WTC11 (cell line): Measurements from ENCODE around the gene NUDT21. TPM values are rescaled to one million over a fixed set of nuclear protein-coding genes. Genes with fewer than 3 reads are reported as not detected.

Experiments used
- ATAC-seq: fragments of 200-7000 bp; cut with Tn5 transposase; 2 replicates; pipeline ENCODE4 v1.10.0; 2021; ENCODE audit warnings: mild to moderate bottlenecking, moderate library complexity
- CTCF ChIA-PET: fragments of 300-600 bp; sonication (Branson Sonifier 250); formaldehyde crosslinking; loops from one replicate; lab custom pipeline; 2021; ENCODE audit warnings: antibody characterized with exemption; lab: Charles Lee
- POLR2A ChIA-PET: fragments of 350-600 bp; sonication (Branson Sonifier 250); formaldehyde crosslinking; loops from one replicate; lab custom pipeline; 2021; ENCODE audit warnings: antibody characterized with exemption; lab: Charles Lee
- DNase-seq: peaks from one replicate; pipeline ENCODE4 v3.0.0; 2021; ENCODE audit warnings: low spot score
- H3K27ac Mint-ChIP-seq: 2 replicates; pipeline ENCODE4 v1.8.0; 2021; ENCODE audit warnings: mixed read lengths
- H3K27me3 Mint-ChIP-seq: 2 replicates; pipeline ENCODE4 v1.8.0; 2021; ENCODE audit warnings: low read depth, mild to moderate bottlenecking, moderate library complexity, mixed read lengths
- H3K36me3 Mint-ChIP-seq: 2 replicates; pipeline ENCODE4 v1.8.0; 2021; ENCODE audit warnings: mixed read lengths
- H3K4me1 Mint-ChIP-seq: 2 replicates; pipeline ENCODE4 v1.8.0; 2022; ENCODE audit warnings: mixed read lengths
- H3K4me3 Mint-ChIP-seq: 2 replicates; pipeline ENCODE4 v1.8.0; 2021; ENCODE audit warnings: mild to moderate bottlenecking, moderate library complexity, mixed read lengths
- H3K9me3 Mint-ChIP-seq: 2 replicates; pipeline ENCODE4 v1.8.0; 2021; ENCODE audit warnings: mixed read lengths
- ATF2 ChIP-seq: sonication (generic); formaldehyde crosslinking; IDR thresholded peaks from 2 replicates; pipeline ENCODE4 v1.8.1; 2022; ENCODE audit warnings: low read depth, missing genetic modification reagents, borderline replicate concordance
- ATF3 ChIP-seq: sonication (generic); formaldehyde crosslinking; conservative IDR thresholded peaks from 2 replicates; pipeline ENCODE4 v1.8.1; 2022; ENCODE audit warnings: mild to moderate bottlenecking, missing genetic modification reagents
- ESRRA ChIP-seq: sonication (generic); formaldehyde crosslinking; IDR thresholded peaks from 2 replicates; pipeline ENCODE4 v1.8.1; 2022; ENCODE audit warnings: mild to moderate bottlenecking, missing genetic modification reagents, borderline replicate concordance
- FOXP4 ChIP-seq: sonication (generic); formaldehyde crosslinking; IDR thresholded peaks from 2 replicates; pipeline ENCODE4 v1.8.0; 2022; ENCODE audit warnings: mild to moderate bottlenecking, missing genetic modification reagents
- MYBL2 ChIP-seq: sonication (generic); formaldehyde crosslinking; IDR thresholded peaks from 2 replicates; pipeline ENCODE4 v1.8.1; 2023; ENCODE audit warnings: mild to moderate bottlenecking, moderate library complexity, missing genetic modification reagents
- NFE2L1 ChIP-seq: sonication (generic); formaldehyde crosslinking; IDR thresholded peaks from 2 replicates; pipeline ENCODE4 v1.8.1; 2023; ENCODE audit warnings: missing genetic modification reagents
- SMAD4 ChIP-seq: sonication (generic); formaldehyde crosslinking; IDR thresholded peaks from 2 replicates; pipeline ENCODE4 v1.8.0; 2022; ENCODE audit warnings: mild to moderate bottlenecking, missing genetic modification reagents
- SOX15 ChIP-seq: fragments of 250-450 bp; sonication (Bioruptor Pico); IDR thresholded peaks from 2 replicates; pipeline ENCODE4 v1.9.0; 2021; ENCODE audit warnings: mild to moderate bottlenecking
- ZNF121 ChIP-seq: sonication (generic); formaldehyde crosslinking; IDR thresholded peaks from 2 replicates; pipeline ENCODE4 v1.8.0; 2023; ENCODE audit warnings: missing genetic modification reagents
- ZNF532 ChIP-seq: fragments of 250-450 bp; sonication (Bioruptor Pico); IDR thresholded peaks from 2 replicates; pipeline ENCODE4 v1.9.0; 2021; ENCODE audit warnings: mild to moderate bottlenecking, borderline replicate concordance
- total RNA-seq: library from RNA; stranded (reverse); gene quantifications from 3 replicates; pipeline ENCODE4 v1.2.3, GENCODE V29; 2021
- TF ChIP-seq, protein P1 (sequence below): sonication (generic); formaldehyde crosslinking; IDR thresholded peaks from 2 replicates; pipeline ENCODE4 v1.8.0; 2022; ENCODE audit warnings: mild to moderate bottlenecking, missing genetic modification reagents
- TF ChIP-seq, protein P2 (sequence below): sonication (generic); formaldehyde crosslinking; IDR thresholded peaks from 2 replicates; pipeline ENCODE4 v1.8.1; 2022; ENCODE audit warnings: low read depth, mild to moderate bottlenecking, moderate library complexity, missing genetic modification reagents, borderline replicate concordance
- TF ChIP-seq, protein P3 (sequence below): sonication (generic); formaldehyde crosslinking; IDR thresholded peaks from 2 replicates; pipeline ENCODE4 v1.8.1; 2023; ENCODE audit warnings: mild to moderate bottlenecking, missing genetic modification reagents, moderate library complexity
- TF ChIP-seq, protein P4 (sequence below): sonication (generic); formaldehyde crosslinking; IDR thresholded peaks from 2 replicates; pipeline ENCODE4 v1.8.0; 2022; ENCODE audit warnings: missing genetic modification reagents
- TF ChIP-seq, protein P5 (sequence below): fragments of 250-450 bp; sonication (Bioruptor Pico); IDR thresholded peaks from 2 replicates; pipeline ENCODE4 v1.9.0; 2021; ENCODE audit warnings: moderate library complexity, mild to moderate bottlenecking, inconsistent platforms, borderline replicate concordance
- TF ChIP-seq, protein P6 (sequence below): sonication (generic); formaldehyde crosslinking; IDR thresholded peaks from 2 replicates; pipeline ENCODE4 v1.8.0; 2022; ENCODE audit warnings: mild to moderate bottlenecking, missing genetic modification reagents

NUDT21 gene
- total RNA-seq, 1 experiment from 2014 or later = 263 TPM

DNA sequence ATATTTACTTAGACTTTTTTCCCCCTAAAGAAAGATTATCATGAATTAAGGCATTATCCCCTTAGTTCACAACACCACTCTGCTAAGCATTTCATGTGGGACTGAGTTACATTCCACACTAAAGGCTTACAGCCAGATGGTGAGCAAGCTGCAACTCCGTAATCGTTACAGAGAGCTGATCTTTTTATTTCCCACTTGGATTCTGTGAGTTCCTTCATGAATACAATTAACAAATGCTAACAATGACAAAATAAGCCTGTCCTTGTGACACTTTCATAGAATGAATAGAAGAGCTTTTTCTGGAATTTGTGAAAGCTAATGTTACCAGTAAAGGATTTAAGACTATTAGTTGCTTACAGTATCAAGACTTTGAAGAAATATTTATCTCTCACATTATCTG lies 9.0 kb upstream of the NUDT21 start:
- no peaks in the 10 kb centered on the region for H3K9me3 Mint-ChIP-seq
- POLR2A ChIA-PET = no interaction called here
- no peak overlapping the region for H3K27ac Mint-ChIP-seq
- CTCF ChIA-PET = interaction anchor here (0.9 kb wide), 1 partner anchor 9 kb away, joined by 3 read pairs; the partner anchor contains the start of genes NUDT21 and OGFOD1
- TF ChIP-seq, protein P1, sequence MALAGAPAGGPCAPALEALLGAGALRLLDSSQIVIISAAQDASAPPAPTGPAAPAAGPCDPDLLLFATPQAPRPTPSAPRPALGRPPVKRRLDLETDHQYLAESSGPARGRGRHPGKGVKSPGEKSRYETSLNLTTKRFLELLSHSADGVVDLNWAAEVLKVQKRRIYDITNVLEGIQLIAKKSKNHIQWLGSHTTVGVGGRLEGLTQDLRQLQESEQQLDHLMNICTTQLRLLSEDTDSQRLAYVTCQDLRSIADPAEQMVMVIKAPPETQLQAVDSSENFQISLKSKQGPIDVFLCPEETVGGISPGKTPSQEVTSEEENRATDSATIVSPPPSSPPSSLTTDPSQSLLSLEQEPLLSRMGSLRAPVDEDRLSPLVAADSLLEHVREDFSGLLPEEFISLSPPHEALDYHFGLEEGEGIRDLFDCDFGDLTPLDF (CRISPR knock-in tag) = no peak
- no peak for TF ChIP-seq SMAD4 (CRISPR knock-in tag)
- TF ChIP-seq NFE2L1 (CRISPR knock-in tag) = no peak
- TF ChIP-seq, protein P2, sequence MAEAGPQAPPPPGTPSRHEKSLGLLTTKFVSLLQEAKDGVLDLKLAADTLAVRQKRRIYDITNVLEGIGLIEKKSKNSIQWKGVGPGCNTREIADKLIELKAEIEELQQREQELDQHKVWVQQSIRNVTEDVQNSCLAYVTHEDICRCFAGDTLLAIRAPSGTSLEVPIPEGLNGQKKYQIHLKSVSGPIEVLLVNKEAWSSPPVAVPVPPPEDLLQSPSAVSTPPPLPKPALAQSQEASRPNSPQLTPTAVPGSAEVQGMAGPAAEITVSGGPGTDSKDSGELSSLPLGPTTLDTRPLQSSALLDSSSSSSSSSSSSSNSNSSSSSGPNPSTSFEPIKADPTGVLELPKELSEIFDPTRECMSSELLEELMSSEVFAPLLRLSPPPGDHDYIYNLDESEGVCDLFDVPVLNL (CRISPR knock-in tag) = no peak
- TF ChIP-seq ESRRA (CRISPR knock-in tag) = no peak
- no peak for TF ChIP-seq ZNF121
- TF ChIP-seq MYBL2 (CRISPR knock-in tag) = no peak
- TF ChIP-seq, protein P3, sequence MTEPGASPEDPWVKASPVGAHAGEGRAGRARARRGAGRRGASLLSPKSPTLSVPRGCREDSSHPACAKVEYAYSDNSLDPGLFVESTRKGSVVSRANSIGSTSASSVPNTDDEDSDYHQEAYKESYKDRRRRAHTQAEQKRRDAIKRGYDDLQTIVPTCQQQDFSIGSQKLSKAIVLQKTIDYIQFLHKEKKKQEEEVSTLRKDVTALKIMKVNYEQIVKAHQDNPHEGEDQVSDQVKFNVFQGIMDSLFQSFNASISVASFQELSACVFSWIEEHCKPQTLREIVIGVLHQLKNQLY (CRISPR knock-in tag) = no peak
- TF ChIP-seq ATF2 (CRISPR knock-in tag) = no peak
- no peak for TF ChIP-seq SOX15 (CRISPR knock-in tag)
- TF ChIP-seq, protein P4, sequence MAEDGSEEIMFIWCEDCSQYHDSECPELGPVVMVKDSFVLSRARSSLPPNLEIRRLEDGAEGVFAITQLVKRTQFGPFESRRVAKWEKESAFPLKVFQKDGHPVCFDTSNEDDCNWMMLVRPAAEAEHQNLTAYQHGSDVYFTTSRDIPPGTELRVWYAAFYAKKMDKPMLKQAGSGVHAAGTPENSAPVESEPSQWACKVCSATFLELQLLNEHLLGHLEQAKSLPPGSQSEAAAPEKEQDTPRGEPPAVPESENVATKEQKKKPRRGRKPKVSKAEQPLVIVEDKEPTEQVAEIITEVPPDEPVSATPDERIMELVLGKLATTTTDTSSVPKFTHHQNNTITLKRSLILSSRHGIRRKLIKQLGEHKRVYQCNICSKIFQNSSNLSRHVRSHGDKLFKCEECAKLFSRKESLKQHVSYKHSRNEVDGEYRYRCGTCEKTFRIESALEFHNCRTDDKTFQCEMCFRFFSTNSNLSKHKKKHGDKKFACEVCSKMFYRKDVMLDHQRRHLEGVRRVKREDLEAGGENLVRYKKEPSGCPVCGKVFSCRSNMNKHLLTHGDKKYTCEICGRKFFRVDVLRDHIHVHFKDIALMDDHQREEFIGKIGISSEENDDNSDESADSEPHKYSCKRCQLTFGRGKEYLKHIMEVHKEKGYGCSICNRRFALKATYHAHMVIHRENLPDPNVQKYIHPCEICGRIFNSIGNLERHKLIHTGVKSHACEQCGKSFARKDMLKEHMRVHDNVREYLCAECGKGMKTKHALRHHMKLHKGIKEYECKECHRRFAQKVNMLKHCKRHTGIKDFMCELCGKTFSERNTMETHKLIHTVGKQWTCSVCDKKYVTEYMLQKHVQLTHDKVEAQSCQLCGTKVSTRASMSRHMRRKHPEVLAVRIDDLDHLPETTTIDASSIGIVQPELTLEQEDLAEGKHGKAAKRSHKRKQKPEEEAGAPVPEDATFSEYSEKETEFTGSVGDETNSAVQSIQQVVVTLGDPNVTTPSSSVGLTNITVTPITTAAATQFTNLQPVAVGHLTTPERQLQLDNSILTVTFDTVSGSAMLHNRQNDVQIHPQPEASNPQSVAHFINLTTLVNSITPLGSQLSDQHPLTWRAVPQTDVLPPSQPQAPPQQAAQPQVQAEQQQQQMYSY (CRISPR knock-in tag) = no peak
- DNase-seq = no peak
- no peaks in the 10 kb centered on the region for H3K27me3 Mint-ChIP-seq
- H3K4me1 Mint-ChIP-seq = no peaks in the 10 kb centered on the region
- peaks cover 73% of the 10 kb centered on the region for H3K36me3 Mint-ChIP-seq
- ATAC-seq = no peak
- no peak overlapping the region for H3K4me3 Mint-ChIP-seq

- H3K27me3 Mint-ChIP-seq = no peaks in the 10 kb centered on the region
- H3K4me1 Mint-ChIP-seq = no peaks in the 10 kb centered on the region
- ATAC-seq (no peak), DNase-seq (no peak)
- H3K9me3 Mint-ChIP-seq = no peaks in the 10 kb centered on the region
- CTCF ChIA-PET = no interaction called here
- peaks cover 74% of the 10 kb centered on the region for H3K36me3 Mint-ChIP-seq
- H3K27ac Mint-ChIP-seq = no peak overlapping the region
- POLR2A ChIA-PET = no interaction called here
- H3K4me3 Mint-ChIP-seq = no peak overlapping the region
- TF ChIP-seq, protein P5, sequence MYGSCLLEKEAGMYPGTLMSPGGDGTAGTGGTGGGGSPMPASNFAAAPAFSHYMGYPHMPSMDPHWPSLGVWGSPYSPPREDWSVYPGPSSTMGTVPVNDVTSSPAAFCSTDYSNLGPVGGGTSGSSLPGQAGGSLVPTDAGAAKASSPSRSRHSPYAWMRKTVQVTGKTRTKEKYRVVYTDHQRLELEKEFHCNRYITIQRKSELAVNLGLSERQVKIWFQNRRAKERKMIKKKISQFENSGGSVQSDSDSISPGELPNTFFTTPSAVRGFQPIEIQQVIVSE (CRISPR knock-in tag) = no peak
- TF ChIP-seq FOXP4 (CRISPR knock-in tag) (no peak), ZNF532 (CRISPR knock-in tag) (no peak), ATF3 (no peak)
- TF ChIP-seq, protein P6, sequence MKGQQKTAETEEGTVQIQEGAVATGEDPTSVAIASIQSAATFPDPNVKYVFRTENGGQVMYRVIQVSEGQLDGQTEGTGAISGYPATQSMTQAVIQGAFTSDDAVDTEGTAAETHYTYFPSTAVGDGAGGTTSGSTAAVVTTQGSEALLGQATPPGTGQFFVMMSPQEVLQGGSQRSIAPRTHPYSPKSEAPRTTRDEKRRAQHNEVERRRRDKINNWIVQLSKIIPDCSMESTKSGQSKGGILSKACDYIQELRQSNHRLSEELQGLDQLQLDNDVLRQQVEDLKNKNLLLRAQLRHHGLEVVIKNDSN (CRISPR knock-in tag) = no peak
Measured at GRCh38 chr16:56457927-56458470, 6.9 kb upstream of the NUDT21 start.
